ENCODE measurements around the gene AQP7. TPM values are rescaled to one million over a fixed set of nuclear protein-coding genes. Genes with fewer than 3 reads are reported as not detected.
"Not testable (repeated sequence)": the region's sequence is repeated elsewhere in the genome, so short reads cannot be mapped to it uniquely, and the experiment has no call there.

The AQP7 gene
- total RNA-seq (2014; rRNA removed; shearing (Covaris generic)): not detected in 2 replicates

DNA sequence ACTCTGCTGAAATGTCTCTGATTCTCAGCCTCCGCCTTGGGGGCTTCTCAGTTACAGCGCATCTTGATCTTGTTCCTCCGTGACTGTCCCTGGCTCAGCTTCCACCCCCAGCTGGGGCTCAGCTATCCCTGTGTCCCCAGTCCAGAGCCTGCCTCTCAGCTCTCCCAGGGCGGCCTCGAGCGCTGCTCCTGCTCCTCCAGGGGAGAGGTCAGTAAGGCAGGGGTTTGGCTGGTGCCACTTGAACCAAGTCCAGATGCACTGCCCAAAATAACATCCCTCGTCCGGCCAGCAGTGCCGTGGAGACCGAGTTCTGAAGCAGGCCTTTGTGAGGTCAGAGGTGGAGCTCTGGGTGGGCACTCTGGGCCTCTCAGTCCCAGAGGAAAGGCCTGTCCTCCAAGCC lies at the start of gene AQP7:
AQP7 (minus strand) TSS at position 198 of the 400 bp plus-strand sequence. CDS start 1,306 bp downstream, outside the sequence.
- DNase-seq; H3K27me3 ChIP-seq (ENCODE audit: control insufficient read depth, insufficient read depth, low read length): not testable (repeated sequence)

DNA sequence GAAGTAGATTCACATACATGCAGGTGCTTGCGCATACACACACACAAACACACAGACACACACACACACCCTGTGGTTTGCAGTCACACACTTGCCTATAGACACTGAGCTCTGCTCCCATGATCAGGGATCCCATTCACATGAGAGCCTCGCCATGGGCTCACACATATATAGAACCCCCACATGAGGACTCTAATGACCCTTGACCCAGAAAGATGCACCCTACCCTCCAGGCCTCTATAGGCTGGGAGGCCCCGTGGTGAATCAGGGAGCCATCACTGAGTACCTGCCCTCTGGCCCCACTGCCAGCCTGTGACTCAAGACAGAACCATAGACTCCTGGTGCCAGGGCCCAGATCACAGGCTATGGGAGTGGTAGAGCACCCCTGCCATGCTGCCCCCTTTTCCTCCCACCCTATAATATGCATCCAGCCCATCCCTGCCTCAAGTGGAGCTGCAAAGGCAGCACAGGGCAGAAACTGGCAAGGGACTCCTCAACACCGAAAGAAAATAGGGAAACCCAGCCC lies 48.3 kb upstream of the AQP7 start:
- Histone ChIP-seq H3K27me3 (ENCODE audit: control insufficient read depth, insufficient read depth, low read length) (peaks cover 17% of the 10 kb centered on the region), H3K36me3 (replicated peaks; ENCODE audit: control insufficient read depth, insufficient read depth, low read length) (no peaks in the 10 kb centered on the region), H3K4me3 (ENCODE audit: insufficient read depth, low read depth, low read length) (no peak overlapping the region)
- DNase-seq: no peak

More for the DNA sequence above, at the start of gene AQP7:
- not testable (repeated sequence) for H3K36me3 ChIP-seq (replicated peaks; ENCODE audit: control insufficient read depth, insufficient read depth, low read length); H3K4me3 ChIP-seq (ENCODE audit: insufficient read depth, low read depth, low read length)

DNA sequence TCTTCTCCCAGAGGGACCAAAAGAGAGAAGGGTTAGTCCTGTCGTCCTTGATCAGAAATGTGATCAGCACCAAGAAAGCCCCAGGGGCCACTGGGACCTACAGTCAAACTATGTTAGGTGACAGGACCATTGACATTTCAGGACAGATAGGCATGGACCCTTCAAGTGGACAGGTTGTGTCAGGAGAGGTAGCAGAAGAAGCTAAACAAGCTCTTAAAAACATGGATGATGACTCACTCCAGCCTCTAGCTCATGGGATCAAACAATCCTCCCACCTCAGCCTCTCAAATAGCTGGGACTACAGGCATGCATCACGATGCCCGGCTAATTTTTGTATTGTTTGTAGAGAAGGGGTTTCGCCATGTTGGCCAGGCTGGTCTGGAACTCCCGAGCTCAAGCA lies 47.3 kb upstream of the AQP7 start:
- Histone ChIP-seq H3K36me3 (replicated peaks; ENCODE audit: control insufficient read depth, insufficient read depth, low read length) (no peaks in the 10 kb centered on the region), H3K4me3 (ENCODE audit: insufficient read depth, low read depth, low read length) (no peak overlapping the region), H3K27me3 (ENCODE audit: control insufficient read depth, insufficient read depth, low read length) (peaks cover 17% of the 10 kb centered on the region)
- no peak for DNase-seq

DNA sequence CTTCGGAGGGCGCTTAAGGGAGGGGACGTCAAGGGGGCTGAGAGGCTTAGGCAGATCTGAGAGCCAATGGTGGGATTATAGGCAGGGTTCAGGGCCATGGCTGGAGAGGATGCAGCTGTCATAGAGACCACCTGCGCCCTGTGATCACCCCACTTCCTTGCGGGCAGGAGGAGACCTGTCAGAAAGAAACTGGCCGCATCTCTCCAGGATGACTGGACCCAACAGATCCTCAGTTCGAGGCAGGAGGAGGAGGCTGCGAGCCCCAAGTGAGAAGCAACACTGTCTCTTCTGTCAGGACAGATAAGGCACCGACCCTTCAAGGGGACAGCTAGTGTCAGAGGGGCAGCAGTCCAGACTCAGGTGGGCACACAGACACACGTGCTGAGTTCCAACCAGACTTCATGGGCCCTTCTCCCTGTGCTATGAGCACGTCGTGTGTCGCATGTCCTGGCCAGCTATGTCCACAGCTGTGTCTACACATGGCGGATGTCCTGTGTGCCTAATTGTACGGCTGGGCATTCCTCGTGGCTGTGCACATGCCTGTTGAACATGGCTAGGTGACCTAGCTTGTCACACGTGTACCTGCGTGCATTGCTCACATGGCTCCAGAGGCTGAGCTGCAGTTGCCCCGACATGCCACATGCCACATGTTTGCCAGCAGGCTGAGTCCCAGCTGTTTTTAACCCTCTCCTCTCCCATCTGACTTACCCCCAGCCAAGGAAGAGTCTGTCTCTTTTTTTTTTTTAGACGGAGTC lies 45.6 kb upstream of the AQP7 start:
- Histone ChIP-seq H3K27me3 (ENCODE audit: control insufficient read depth, insufficient read depth, low read length) (peaks cover 17% of the 10 kb centered on the region), H3K36me3 (replicated peaks; ENCODE audit: control insufficient read depth, insufficient read depth, low read length) (no peaks in the 10 kb centered on the region), H3K4me3 (ENCODE audit: insufficient read depth, low read depth, low read length) (peak overlapping the region; percentile 57)
- no peak for DNase-seq

DNA sequence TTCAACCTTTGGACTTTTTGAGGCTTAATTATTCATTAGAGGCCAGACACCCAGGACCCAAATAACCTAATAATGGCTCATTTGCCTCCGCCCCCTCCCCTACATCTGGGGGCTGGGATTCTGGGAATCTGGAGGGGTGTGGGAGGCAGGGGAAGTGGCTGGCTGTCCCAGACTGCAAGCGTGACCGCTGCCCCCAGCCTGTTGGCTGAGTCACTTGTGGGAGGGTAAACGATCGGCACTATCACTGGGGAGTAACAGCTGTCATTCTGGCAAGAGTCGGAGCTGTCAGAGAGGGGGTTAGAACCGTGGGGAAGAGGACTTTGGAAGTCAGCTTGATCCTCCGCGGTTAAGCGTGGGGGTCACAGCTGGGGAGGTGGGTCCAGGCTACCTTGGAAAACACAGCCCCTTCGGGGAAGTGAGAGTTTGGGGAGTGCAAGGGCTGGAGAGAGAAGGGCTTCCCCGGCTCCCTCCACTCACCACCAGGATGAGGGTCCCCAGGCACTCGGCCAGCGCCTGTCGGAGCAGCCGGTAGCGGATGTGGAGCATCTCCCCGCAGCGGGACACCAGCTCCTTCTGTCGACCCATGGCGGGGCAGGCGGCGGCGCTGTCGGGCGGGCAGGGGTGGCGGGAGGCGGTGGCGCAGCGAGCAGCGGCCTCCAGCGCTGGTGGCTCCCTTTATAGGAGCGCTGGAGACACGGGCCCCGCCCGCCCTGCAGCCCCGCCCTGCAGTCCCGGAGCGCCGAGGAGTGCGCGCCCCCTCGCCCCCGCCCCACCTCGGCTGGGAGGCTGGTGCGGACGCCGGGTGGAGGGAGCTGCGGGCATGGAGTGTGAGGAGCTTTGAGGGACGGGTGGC lies 44.8 kb upstream of the AQP7 start, which contains the start of gene AQP3:
AQP3 (minus strand) TSS at position 648 of the 853 bp plus-strand sequence; CDS start at position 585, 63 bp downstream.
- Histone ChIP-seq H3K27me3 (ENCODE audit: control insufficient read depth, insufficient read depth, low read length) (peaks cover 17% of the 10 kb centered on the region), H3K4me3 (ENCODE audit: insufficient read depth, low read depth, low read length) (peak within 1 kb of the TSS; percentile 57), H3K36me3 (replicated peaks; ENCODE audit: control insufficient read depth, insufficient read depth, low read length) (no peaks in the 10 kb centered on the region)
- DNase-seq: peak; percentile 95

DNA sequence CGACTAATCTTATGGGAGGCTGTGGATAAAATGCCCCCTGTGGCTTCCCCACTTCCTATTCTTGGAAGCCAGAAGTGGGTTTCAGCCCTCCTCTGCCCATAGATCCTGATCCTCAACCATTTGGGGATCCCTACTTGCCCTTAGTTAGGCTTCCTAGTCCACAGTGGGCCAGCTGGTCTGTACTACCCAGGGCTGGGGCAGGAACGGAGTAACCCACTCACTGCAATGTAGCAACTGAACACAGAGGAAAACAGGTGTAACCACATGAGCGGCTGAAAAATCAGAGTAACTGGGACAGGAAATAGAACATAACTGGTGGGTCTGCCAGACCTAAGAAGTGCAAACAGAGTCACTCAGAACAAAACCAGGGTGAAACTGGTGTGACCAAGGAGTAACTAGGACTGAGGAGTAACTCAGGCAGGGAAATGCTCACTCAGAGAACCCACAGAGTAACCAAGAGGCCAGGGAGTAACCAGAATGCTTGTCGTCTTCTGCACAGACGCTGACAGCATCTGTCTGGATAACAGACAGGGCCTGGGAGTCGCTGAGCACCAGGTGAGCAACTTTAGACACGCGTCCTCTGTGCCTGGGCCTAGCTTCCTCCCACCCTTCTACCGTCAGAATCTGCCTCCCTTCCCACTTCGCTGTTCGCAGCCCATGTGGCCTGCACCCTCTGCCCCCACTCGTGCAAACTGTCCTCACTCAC lies 44.0 kb upstream of the AQP7 start:
- Histone ChIP-seq H3K36me3 (replicated peaks; ENCODE audit: control insufficient read depth, insufficient read depth, low read length) (no peaks in the 10 kb centered on the region), H3K4me3 (ENCODE audit: insufficient read depth, low read depth, low read length) (no peak overlapping the region), H3K27me3 (ENCODE audit: control insufficient read depth, insufficient read depth, low read length) (peaks cover 17% of the 10 kb centered on the region)
- DNase-seq: no peak

DNA sequence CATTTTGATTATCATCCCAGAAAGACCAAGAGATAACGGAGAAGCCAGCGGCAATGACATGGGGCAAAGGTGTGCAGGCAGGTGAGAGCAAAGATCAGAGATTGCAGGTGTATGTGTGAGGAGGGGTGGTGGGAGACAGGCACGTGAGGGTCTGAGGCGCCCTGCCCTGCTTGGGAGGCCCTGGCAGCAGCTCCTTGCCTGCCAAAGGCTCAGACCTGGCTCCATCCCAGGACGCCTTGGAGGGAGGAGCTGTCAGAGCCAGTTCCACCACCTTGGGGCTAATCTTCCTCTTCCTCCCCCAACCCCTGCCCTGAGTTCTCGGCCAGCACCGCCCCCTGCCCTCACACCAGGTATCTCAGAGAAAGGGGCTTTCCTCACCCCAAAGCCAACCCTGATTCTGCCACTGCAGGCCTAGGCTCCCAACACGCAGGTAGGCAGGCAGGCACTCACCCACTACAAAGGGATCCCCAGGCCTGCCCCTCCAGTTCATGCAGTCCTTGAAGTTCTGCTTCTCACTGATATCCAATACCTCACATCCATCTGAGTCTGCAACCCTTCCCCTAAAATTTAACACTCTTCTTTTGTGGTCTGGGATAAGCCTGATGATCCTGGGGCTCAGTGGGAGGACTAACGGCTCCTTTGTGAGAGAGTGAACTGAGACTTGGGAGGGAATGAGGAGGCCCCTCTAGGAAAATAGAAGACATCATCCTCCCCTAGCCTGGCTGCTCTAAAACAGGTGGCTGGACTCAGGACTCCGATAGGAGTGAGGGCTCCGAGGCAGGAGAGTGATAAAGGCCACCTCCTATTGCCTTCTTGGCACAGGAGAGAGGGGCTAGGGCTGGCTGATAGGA lies 43.2 kb upstream of the AQP7 start:
- H3K36me3 ChIP-seq (replicated peaks; ENCODE audit: control insufficient read depth, insufficient read depth, low read length): no peaks in the 10 kb centered on the region
- H3K27me3 ChIP-seq (ENCODE audit: control insufficient read depth, insufficient read depth, low read length): peaks cover 17% of the 10 kb centered on the region
- DNase-seq: peak; percentile 55
- H3K4me3 ChIP-seq (ENCODE audit: insufficient read depth, low read depth, low read length): no peak overlapping the region

DNA sequence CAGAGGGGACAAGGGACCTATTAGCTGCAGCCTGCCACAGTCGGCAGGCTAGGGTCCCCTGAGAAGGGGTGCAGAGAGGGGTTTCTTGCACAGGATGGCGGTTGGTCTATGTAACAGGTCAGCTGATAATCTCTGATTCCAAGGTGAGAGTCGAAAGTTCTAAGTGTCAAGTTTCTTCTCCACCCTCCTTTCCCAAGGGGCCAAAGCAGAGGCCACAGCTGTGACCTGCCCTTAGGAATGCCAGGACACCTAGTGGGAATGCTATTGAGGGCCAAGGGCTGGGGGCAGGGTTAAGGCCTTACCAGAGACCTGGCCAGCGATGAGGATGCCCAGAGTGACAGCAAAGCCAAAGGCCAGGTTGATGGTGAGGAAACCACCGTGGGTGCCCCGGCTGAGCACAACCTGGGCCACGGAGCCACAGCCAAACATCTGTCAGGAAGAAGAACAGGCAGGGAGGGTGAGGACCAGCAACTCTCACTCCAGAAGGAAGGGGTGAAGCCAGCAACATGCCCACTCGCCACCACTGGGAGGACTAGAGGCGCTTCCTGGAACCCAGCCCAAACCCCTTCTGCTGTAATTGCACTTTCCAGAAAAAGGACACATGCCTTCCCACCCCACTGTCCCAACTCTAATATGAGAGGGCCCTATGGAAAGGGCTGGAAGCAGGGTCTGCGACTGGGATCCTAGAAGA lies 41.2 kb upstream of the AQP7 start:
- Histone ChIP-seq H3K36me3 (replicated peaks; ENCODE audit: control insufficient read depth, insufficient read depth, low read length) (no peaks in the 10 kb centered on the region), H3K4me3 (ENCODE audit: insufficient read depth, low read depth, low read length) (no peak overlapping the region), H3K27me3 (ENCODE audit: control insufficient read depth, insufficient read depth, low read length) (peaks cover 16% of the 10 kb centered on the region)
- peak; percentile 67 for DNase-seq

DNA sequence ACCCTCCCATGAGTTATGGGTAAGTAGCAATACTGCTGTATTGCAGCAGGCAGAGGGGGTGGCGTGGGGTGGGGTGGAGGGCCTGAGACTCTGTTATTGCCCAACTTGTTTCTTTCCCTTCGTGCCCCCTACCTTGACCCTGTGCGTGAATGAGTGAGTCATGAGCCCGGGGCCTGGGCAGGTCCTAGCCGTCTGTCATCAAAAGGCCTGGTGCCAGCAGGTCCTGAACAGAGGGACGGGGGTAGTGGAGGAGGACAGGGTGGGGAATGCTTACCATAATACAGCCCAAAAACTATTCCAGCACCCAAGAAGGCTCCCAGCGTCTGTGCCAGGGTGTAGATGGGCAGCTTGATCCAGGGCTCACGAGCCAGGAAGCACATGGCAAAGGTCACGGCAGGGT lies 40.7 kb upstream of the AQP7 start:
- peaks cover 12% of the 10 kb centered on the region for H3K27me3 ChIP-seq (ENCODE audit: control insufficient read depth, insufficient read depth, low read length)
- DNase-seq: no peak
- no peak overlapping the region for H3K4me3 ChIP-seq (ENCODE audit: insufficient read depth, low read depth, low read length)
- no peaks in the 10 kb centered on the region for H3K36me3 ChIP-seq (replicated peaks; ENCODE audit: control insufficient read depth, insufficient read depth, low read length)

DNA sequence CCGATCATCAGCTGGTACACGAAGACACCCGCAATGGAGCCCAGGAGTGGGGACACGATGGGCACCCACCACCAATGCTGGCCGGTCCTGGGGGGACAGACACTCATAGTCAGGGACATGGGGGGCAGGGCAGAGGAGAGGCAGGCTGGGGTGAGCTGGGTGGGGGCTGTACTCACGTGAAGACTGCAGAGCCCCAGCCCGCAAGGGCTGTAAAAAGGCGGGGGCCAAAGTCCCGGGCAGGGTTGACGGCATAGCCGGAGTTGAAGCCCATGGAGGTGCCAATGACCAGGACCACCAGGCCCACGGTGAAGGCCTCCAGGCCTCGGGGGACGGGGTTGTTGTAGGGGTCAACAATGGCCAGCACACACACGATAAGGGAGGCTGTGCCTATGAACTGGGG lies 39.8 kb upstream of the AQP7 start:
- Histone ChIP-seq H3K27me3 (ENCODE audit: control insufficient read depth, insufficient read depth, low read length) (peaks cover 6% of the 10 kb centered on the region), H3K36me3 (replicated peaks; ENCODE audit: control insufficient read depth, insufficient read depth, low read length) (no peaks in the 10 kb centered on the region), H3K4me3 (ENCODE audit: insufficient read depth, low read depth, low read length) (no peak overlapping the region)
- no peak for DNase-seq

DNA sequence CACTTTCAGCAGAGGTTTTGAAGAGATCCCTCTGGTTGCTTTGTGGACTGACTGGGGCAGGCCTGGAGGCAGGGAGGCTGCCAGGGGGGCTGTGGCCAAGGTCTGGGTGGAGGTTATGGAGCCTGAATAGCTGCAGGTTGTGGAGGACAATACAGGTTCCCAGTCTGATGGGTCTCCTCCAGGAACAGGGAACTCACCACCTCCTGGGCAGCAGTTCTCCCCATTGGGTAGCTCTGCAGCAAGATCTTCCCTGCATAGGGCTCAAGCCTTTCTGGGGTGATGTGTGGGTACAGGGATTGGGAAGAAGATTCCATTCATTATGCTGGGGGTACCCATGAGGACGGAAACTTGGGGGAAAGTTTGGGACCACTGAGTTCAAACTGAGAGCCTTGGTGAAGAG lies 38.2 kb upstream of the AQP7 start:
- Histone ChIP-seq H3K4me3 (ENCODE audit: insufficient read depth, low read depth, low read length) (no peak overlapping the region), H3K36me3 (replicated peaks; ENCODE audit: control insufficient read depth, insufficient read depth, low read length) (no peaks in the 10 kb centered on the region), H3K27me3 (ENCODE audit: control insufficient read depth, insufficient read depth, low read length) (no peaks in the 10 kb centered on the region)
- no peak for DNase-seq

DNA sequence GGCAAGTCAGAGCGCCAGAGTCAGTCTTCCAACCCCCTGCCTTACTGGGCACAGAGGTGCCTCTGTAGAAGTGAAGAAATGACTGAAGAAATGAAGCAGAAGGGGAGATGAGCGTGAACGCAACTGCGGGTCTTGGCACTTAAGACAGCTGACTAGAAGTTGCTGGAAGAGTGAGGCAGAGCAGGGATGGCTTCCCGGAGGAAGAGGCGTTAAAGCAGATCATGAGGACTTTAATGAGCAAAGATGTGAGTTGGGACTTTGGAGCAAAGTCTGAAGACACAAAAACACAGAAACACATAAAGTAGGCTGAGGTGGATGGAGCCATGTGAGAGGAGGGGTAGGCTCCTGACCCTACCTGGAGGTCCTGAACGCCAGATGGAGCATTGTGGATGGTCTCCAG lies 37.8 kb upstream of the AQP7 start:
- H3K4me3 ChIP-seq (ENCODE audit: insufficient read depth, low read depth, low read length): no peak overlapping the region

DNA sequence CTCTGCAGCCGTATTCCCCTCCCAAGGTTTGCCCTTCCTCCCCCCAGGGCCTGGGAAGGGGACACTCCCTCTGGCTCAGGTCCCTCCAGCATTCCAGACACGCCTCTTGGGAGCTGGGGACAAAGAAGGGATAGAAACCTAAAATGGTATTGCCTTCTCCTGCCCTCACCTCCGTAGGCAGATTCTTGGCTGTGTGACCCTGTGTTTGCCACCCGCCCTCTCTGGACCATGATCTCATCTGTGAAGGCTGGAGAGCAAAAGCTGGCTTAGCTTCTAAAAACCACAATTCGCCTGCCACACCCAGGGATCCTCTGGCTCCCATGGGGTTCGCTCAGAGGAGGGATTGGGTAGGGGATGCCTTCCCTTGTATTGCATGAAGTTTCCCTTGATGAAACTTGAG lies 37.4 kb upstream of the AQP7 start:
- no peak overlapping the region for H3K4me3 ChIP-seq (ENCODE audit: insufficient read depth, low read depth, low read length)
- no peak for DNase-seq

More for the DNA sequence above, 37.8 kb upstream of the AQP7 start:
- DNase-seq: no peak
- no peaks in the 10 kb centered on the region for H3K27me3 ChIP-seq (ENCODE audit: control insufficient read depth, insufficient read depth, low read length)
- H3K36me3 ChIP-seq (replicated peaks; ENCODE audit: control insufficient read depth, insufficient read depth, low read length): no peaks in the 10 kb centered on the region

More for the DNA sequence above, 37.4 kb upstream of the AQP7 start:
- Histone ChIP-seq H3K27me3 (ENCODE audit: control insufficient read depth, insufficient read depth, low read length) (no peaks in the 10 kb centered on the region), H3K36me3 (replicated peaks; ENCODE audit: control insufficient read depth, insufficient read depth, low read length) (no peaks in the 10 kb centered on the region)
